ENCODE results near the gene ARID3A.

ARID3A gene

GRCh38 chr19:964761-965694 lies 39.2 kb downstream of the ARID3A start:
- DNase-seq (ENCODE audit: low read depth in 1 of 2, low spot score in 1 of 2) = no peak
- TF ChIP-seq, protein P1, sequence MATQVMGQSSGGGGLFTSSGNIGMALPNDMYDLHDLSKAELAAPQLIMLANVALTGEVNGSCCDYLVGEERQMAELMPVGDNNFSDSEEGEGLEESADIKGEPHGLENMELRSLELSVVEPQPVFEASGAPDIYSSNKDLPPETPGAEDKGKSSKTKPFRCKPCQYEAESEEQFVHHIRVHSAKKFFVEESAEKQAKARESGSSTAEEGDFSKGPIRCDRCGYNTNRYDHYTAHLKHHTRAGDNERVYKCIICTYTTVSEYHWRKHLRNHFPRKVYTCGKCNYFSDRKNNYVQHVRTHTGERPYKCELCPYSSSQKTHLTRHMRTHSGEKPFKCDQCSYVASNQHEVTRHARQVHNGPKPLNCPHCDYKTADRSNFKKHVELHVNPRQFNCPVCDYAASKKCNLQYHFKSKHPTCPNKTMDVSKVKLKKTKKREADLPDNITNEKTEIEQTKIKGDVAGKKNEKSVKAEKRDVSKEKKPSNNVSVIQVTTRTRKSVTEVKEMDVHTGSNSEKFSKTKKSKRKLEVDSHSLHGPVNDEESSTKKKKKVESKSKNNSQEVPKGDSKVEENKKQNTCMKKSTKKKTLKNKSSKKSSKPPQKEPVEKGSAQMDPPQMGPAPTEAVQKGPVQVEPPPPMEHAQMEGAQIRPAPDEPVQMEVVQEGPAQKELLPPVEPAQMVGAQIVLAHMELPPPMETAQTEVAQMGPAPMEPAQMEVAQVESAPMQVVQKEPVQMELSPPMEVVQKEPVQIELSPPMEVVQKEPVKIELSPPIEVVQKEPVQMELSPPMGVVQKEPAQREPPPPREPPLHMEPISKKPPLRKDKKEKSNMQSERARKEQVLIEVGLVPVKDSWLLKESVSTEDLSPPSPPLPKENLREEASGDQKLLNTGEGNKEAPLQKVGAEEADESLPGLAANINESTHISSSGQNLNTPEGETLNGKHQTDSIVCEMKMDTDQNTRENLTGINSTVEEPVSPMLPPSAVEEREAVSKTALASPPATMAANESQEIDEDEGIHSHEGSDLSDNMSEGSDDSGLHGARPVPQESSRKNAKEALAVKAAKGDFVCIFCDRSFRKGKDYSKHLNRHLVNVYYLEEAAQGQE (IDR thresholded peaks at IDR 0.05; ENCODE audit: insufficient replicate concordance, low read depth) = no peak
- no peak for TF ChIP-seq SPI1 (IDR thresholded peaks at IDR 0.05; ENCODE audit: borderline replicate concordance, low read depth)
- no peak for TF ChIP-seq GABPA (IDR thresholded peaks at IDR 0.05; ENCODE audit: low read depth)
- no peak for TF ChIP-seq POLR2AphosphoS5 (IDR thresholded peaks at IDR 0.05; ENCODE audit: low read depth)
- TF ChIP-seq, protein P2, sequence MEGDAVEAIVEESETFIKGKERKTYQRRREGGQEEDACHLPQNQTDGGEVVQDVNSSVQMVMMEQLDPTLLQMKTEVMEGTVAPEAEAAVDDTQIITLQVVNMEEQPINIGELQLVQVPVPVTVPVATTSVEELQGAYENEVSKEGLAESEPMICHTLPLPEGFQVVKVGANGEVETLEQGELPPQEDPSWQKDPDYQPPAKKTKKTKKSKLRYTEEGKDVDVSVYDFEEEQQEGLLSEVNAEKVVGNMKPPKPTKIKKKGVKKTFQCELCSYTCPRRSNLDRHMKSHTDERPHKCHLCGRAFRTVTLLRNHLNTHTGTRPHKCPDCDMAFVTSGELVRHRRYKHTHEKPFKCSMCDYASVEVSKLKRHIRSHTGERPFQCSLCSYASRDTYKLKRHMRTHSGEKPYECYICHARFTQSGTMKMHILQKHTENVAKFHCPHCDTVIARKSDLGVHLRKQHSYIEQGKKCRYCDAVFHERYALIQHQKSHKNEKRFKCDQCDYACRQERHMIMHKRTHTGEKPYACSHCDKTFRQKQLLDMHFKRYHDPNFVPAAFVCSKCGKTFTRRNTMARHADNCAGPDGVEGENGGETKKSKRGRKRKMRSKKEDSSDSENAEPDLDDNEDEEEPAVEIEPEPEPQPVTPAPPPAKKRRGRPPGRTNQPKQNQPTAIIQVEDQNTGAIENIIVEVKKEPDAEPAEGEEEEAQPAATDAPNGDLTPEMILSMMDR (IDR thresholded peaks at IDR 0.05; ENCODE audit: insufficient read depth, low read length) = no peak
- no peak overlapping the region for H3K27ac ChIP-seq (replicated peaks)
- no peaks in the 10 kb centered on the region for H3K27me3 ChIP-seq (ENCODE audit: insufficient read depth, poor library complexity, severe bottlenecking)
- no peak overlapping the region for H3K4me3 ChIP-seq (replicated peaks; ENCODE audit: insufficient read depth, low read length)

DNA sequence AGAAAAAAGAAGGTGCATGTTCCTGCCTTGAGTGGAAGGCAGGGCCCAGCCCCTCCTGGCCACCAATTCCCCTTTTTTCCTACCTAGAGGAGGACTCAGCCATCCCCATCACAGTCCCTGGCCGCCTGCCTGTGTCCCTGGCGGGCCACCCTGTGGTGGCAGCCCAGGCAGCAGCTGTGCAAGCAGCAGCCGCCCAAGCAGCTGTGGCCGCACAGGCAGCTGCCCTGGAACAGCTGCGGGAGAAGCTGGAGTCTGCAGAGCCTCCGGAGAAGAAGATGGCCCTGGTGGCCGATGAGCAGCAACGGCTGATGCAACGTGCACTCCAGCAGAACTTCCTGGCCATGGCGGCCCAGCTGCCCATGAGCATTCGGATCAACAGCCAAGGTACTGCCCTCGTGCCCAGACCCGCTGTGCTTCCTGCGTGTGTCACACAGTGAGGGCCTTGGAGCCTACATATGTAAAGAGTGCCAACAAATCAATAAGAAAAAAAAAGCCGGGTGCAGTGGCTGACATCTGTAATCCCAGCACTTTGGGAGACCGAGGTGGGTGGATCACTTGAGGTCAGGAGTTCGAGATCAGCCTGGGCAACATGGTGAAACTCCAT lies 40.8 kb downstream of the ARID3A start:
- Histone ChIP-seq H3K4me3 (replicated peaks; ENCODE audit: insufficient read depth, low read length) (no peak overlapping the region), H3K27ac (replicated peaks) (no peak overlapping the region), H3K27me3 (ENCODE audit: insufficient read depth, poor library complexity, severe bottlenecking) (no peaks in the 10 kb centered on the region)
- no peak for DNase-seq (ENCODE audit: low read depth in 1 of 2, low spot score in 1 of 2)
- TF ChIP-seq POLR2AphosphoS5 (IDR thresholded peaks at IDR 0.05; ENCODE audit: low read depth) (no peak), GABPA (IDR thresholded peaks at IDR 0.05; ENCODE audit: low read depth) (no peak), SPI1 (IDR thresholded peaks at IDR 0.05; ENCODE audit: borderline replicate concordance, low read depth) (no peak)
- TF ChIP-seq, protein P1 (IDR thresholded peaks at IDR 0.05; ENCODE audit: insufficient replicate concordance, low read depth) = no peak
- TF ChIP-seq, protein P2 (IDR thresholded peaks at IDR 0.05; ENCODE audit: insufficient read depth, low read length) = no peak

GRCh38 chr19:970695-971094 lies 44.9 kb downstream of the ARID3A start:
- Histone ChIP-seq H3K4me3 (replicated peaks; ENCODE audit: insufficient read depth, low read length) (no peak overlapping the region), H3K27ac (replicated peaks) (no peak overlapping the region), H3K27me3 (ENCODE audit: insufficient read depth, poor library complexity, severe bottlenecking) (no peaks in the 10 kb centered on the region)
- TF ChIP-seq, protein P2 (IDR thresholded peaks at IDR 0.05; ENCODE audit: insufficient read depth, low read length) = peak; percentile 3
- TF ChIP-seq, protein P1 (IDR thresholded peaks at IDR 0.05; ENCODE audit: insufficient replicate concordance, low read depth) = no peak
- DNase-seq (ENCODE audit: low read depth in 1 of 2, low spot score in 1 of 2) = no peak

Data from HL-60 (cell line).